Effector memory CD8-positive, alpha-beta T cell (primary cell): ENCODE results near the gene PELI2.

Experiments
- ATAC-seq: fragments of 150-1000 bp; cut with Tn5 transposase; replicated peaks from 2 replicates; pipeline ENCODE4 v1.10.0; 2021; ENCODE audit warnings: mild to moderate bottlenecking, moderate library complexity
- DNase-seq, 3 experiments: peaks; one replicate each; pipeline ENCODE4 v3.0.0; 2021
- H3K27ac Mint-ChIP-seq, 2 donors: one replicate each; pipeline ENCODE4 v1.8.0; 2022; ENCODE audit warnings: mild to moderate bottlenecking in 2 of 2, mixed read lengths in 2 of 2, moderate library complexity in 2 of 2
- H3K27me3 Mint-ChIP-seq, 2 donors: one replicate each; pipeline ENCODE4 v1.8.0; 2022; ENCODE audit warnings: mixed read lengths in 2 of 2
- H3K36me3 Mint-ChIP-seq: one replicate; pipeline ENCODE4 v1.8.0; 2022; ENCODE audit warnings: mild to moderate bottlenecking, moderate library complexity, mixed read lengths; ENCODE audit not compliant: insufficient read depth
- H3K4me1 Mint-ChIP-seq, 2 donors: one replicate each; pipeline ENCODE4 v1.8.0; 2022; ENCODE audit warnings: low read depth in 2 of 2, mixed read lengths in 2 of 2
- H3K4me3 Mint-ChIP-seq, 2 donors: one replicate each; pipeline ENCODE4 v1.8.0; 2022; ENCODE audit warnings: mild to moderate bottlenecking in 2 of 2, mixed read lengths in 2 of 2, moderate library complexity in 2 of 2
- H3K9me3 Mint-ChIP-seq, 2 donors: one replicate each; pipeline ENCODE4 v1.8.0; 2022; ENCODE audit warnings: mixed read lengths in 2 of 2

Gene PELI2

GRCh38 chr14:56278383-56278782 is 160.2 kb downstream of the PELI2 start:
- no peak for ATAC-seq

GRCh38 chr14:56280843-56281242 is 162.6 kb downstream of the PELI2 start:
- no peak for DNase-seq
- H3K4me1 Mint-ChIP-seq: no peaks in the 10 kb centered on the region
- ATAC-seq: no peak
- H3K27ac Mint-ChIP-seq: no peak overlapping the region
- peaks cover 4% of the 10 kb centered on the region for H3K36me3 Mint-ChIP-seq
- H3K4me3 Mint-ChIP-seq: no peak overlapping the region
- H3K9me3 Mint-ChIP-seq: no peaks in the 10 kb centered on the region
- H3K27me3 Mint-ChIP-seq: no peaks in the 10 kb centered on the region

More at GRCh38 chr14:56278383-56278782, 160.2 kb downstream of the PELI2 start:
- H3K9me3 Mint-ChIP-seq: no peaks in the 10 kb centered on the region
- no peak for DNase-seq
- H3K27me3 Mint-ChIP-seq: no peaks in the 10 kb centered on the region
- H3K4me1 Mint-ChIP-seq: peaks cover 0 to 2% of the 10 kb centered on the region in 2 donors
- no peak overlapping the region for H3K27ac Mint-ChIP-seq
- H3K4me3 Mint-ChIP-seq: no peak overlapping the region
- peaks cover 4% of the 10 kb centered on the region for H3K36me3 Mint-ChIP-seq

- DNase-seq (no peak), ATAC-seq (no peak)
- Mint-ChIP-seq H3K36me3 (peaks cover 4% of the 10 kb centered on the region), H3K9me3 (no peaks in the 10 kb centered on the region), H3K27me3 (no peaks in the 10 kb centered on the region), H3K27ac (no peak overlapping the region), H3K4me3 (no peak overlapping the region), H3K4me1 (no peaks in the 10 kb centered on the region)
Measured at GRCh38 chr14:56282179-56282578, 164.0 kb downstream of the PELI2 start.

- H3K27ac Mint-ChIP-seq: no peak overlapping the region
- H3K36me3 Mint-ChIP-seq: peaks cover 11% of the 10 kb centered on the region
- no peaks in the 10 kb centered on the region for H3K4me1 Mint-ChIP-seq
- H3K9me3 Mint-ChIP-seq: no peaks in the 10 kb centered on the region
- no peak overlapping the region for H3K4me3 Mint-ChIP-seq
- DNase-seq (no peak), ATAC-seq (no peak)
- no peaks in the 10 kb centered on the region for H3K27me3 Mint-ChIP-seq
Measured at GRCh38 chr14:56284641-56285040, 166.4 kb downstream of the PELI2 start.

GRCh38 chr14:56289155-56289554 is 170.9 kb downstream of the PELI2 start:
- Mint-ChIP-seq H3K36me3 (peaks cover 7% of the 10 kb centered on the region), H3K27ac (no peak overlapping the region), H3K9me3 (no peaks in the 10 kb centered on the region), H3K27me3 (no peaks in the 10 kb centered on the region), H3K4me3 (no peak overlapping the region), H3K4me1 (peaks cover 0 to 2% of the 10 kb centered on the region in 2 donors)
- DNase-seq (no peak), ATAC-seq (no peak)

GRCh38 chr14:56290195-56290594 is 172.0 kb downstream of the PELI2 start:
- H3K27me3 Mint-ChIP-seq: no peaks in the 10 kb centered on the region
- H3K4me1 Mint-ChIP-seq: peaks cover 0 to 2% of the 10 kb centered on the region in 2 donors
- ATAC-seq (no peak), DNase-seq (no peak)
- H3K36me3 Mint-ChIP-seq: peaks cover 8% of the 10 kb centered on the region
- no peak overlapping the region for H3K27ac Mint-ChIP-seq
- no peak overlapping the region for H3K4me3 Mint-ChIP-seq
- no peaks in the 10 kb centered on the region for H3K9me3 Mint-ChIP-seq

- H3K4me1 Mint-ChIP-seq: peaks cover 0 to 2% of the 10 kb centered on the region in 2 donors
- H3K9me3 Mint-ChIP-seq: no peaks in the 10 kb centered on the region
- DNase-seq (no peak), ATAC-seq (no peak)
- H3K36me3 Mint-ChIP-seq: peaks cover 13% of the 10 kb centered on the region
- H3K4me3 Mint-ChIP-seq: no peak overlapping the region
- no peak overlapping the region for H3K27ac Mint-ChIP-seq
- no peaks in the 10 kb centered on the region for H3K27me3 Mint-ChIP-seq
Measured at GRCh38 chr14:56292970-56293369, 174.8 kb downstream of the PELI2 start.

GRCh38 chr14:56293506-56293905 is 175.3 kb downstream of the PELI2 start:
- H3K4me1 Mint-ChIP-seq: peaks cover 0 to 2% of the 10 kb centered on the region in 2 donors
- H3K27ac Mint-ChIP-seq: no peak overlapping the region
- no peaks in the 10 kb centered on the region for H3K9me3 Mint-ChIP-seq
- no peak for ATAC-seq
- DNase-seq: no peak
- H3K36me3 Mint-ChIP-seq: peaks cover 11% of the 10 kb centered on the region
- no peak overlapping the region for H3K4me3 Mint-ChIP-seq
- H3K27me3 Mint-ChIP-seq: no peaks in the 10 kb centered on the region

- Mint-ChIP-seq H3K4me3 (no peak overlapping the region), H3K27me3 (no peaks in the 10 kb centered on the region), H3K9me3 (no peaks in the 10 kb centered on the region), H3K27ac (no peak overlapping the region), H3K36me3 (peaks cover 10% of the 10 kb centered on the region), H3K4me1 (peaks cover 0 to 2% of the 10 kb centered on the region in 2 donors)
- DNase-seq (no peak), ATAC-seq (no peak)
Measured at GRCh38 chr14:56294128-56294527, 175.9 kb downstream of the PELI2 start.

- Mint-ChIP-seq H3K27me3 (no peaks in the 10 kb centered on the region), H3K4me1 (peaks cover 0 to 2% of the 10 kb centered on the region in 2 donors), H3K9me3 (no peaks in the 10 kb centered on the region), H3K4me3 (no peak overlapping the region), H3K36me3 (peaks cover 6% of the 10 kb centered on the region), H3K27ac (no peak overlapping the region)
- ATAC-seq: no peak
- no peak for DNase-seq
Measured at GRCh38 chr14:56295743-56296142, 177.5 kb downstream of the PELI2 start.

GRCh38 chr14:56297449-56297848 is 179.2 kb downstream of the PELI2 start:
- Mint-ChIP-seq H3K9me3 (no peaks in the 10 kb centered on the region), H3K27ac (no peak overlapping the region), H3K27me3 (no peaks in the 10 kb centered on the region), H3K36me3 (peaks cover 6% of the 10 kb centered on the region), H3K4me1 (peaks cover 0 to 2% of the 10 kb centered on the region in 2 donors), H3K4me3 (no peak overlapping the region)
- DNase-seq (no peak), ATAC-seq (no peak)

GRCh38 chr14:56299306-56299984 is 181.2 kb downstream of the PELI2 start:
- DNase-seq: no peak
- no peaks in the 10 kb centered on the region for H3K9me3 Mint-ChIP-seq
- no peak for ATAC-seq
- H3K27me3 Mint-ChIP-seq: no peaks in the 10 kb centered on the region
- no peaks in the 10 kb centered on the region for H3K4me1 Mint-ChIP-seq
- no peak overlapping the region for H3K4me3 Mint-ChIP-seq
- H3K36me3 Mint-ChIP-seq: peaks cover 6% of the 10 kb centered on the region
- H3K27ac Mint-ChIP-seq: no peak overlapping the region

GRCh38 chr14:56300495-56300894 is 182.3 kb downstream of the PELI2 start:
- Mint-ChIP-seq H3K27ac (no peak overlapping the region), H3K4me1 (no peaks in the 10 kb centered on the region), H3K27me3 (no peaks in the 10 kb centered on the region), H3K4me3 (no peak overlapping the region), H3K36me3 (peaks cover 3% of the 10 kb centered on the region), H3K9me3 (no peaks in the 10 kb centered on the region)
- DNase-seq (no peak), ATAC-seq (no peak)

GRCh38 chr14:56304456-56304855 is 186.2 kb downstream of the PELI2 start:
- no peak for ATAC-seq

More at GRCh38 chr14:56304456-56304855, 186.2 kb downstream of the PELI2 start:
- no peaks in the 10 kb centered on the region for H3K9me3 Mint-ChIP-seq
- H3K27ac Mint-ChIP-seq: no peak overlapping the region
- H3K27me3 Mint-ChIP-seq: no peaks in the 10 kb centered on the region
- no peaks in the 10 kb centered on the region for H3K36me3 Mint-ChIP-seq
- no peak overlapping the region for H3K4me3 Mint-ChIP-seq
- DNase-seq: no peak
- H3K4me1 Mint-ChIP-seq: no peaks in the 10 kb centered on the region
